Panc1 (cell line): ENCODE measurements around the gene ADAMTS9.

ENCODE experiments used
- CTCF ChIP-seq: fragments of 450-650 bp; IDR thresholded peaks from 2 replicates; pipeline ENCODE4 v1.5.1; 2017; ENCODE audit warnings: mild to moderate bottlenecking
- POLR2AphosphoS5 ChIP-seq: IDR thresholded peaks from 2 replicates; pipeline ENCODE4 v1.6.1; 2012; ENCODE audit warnings: mild to moderate bottlenecking, low read depth, low read length, moderate library complexity
- REST ChIP-seq, 2 experiments: IDR thresholded peaks; 2 replicates each; pipeline ENCODE4 v1.6.1; 2011 to 2012; ENCODE audit warnings: low read depth in 2 of 2, control low read depth in 1 of 2, low read length in 1 of 2, mild to moderate bottlenecking in 1 of 2, moderate library complexity in 1 of 2; ENCODE audit not compliant: insufficient read depth in 1 of 2
- SIN3A ChIP-seq: IDR thresholded peaks from 2 replicates; pipeline ENCODE4 v1.6.1; 2012; ENCODE audit warnings: low read depth, mild to moderate bottlenecking, low read length, moderate library complexity, borderline replicate concordance; ENCODE audit not compliant: insufficient read depth
- TCF7L2 ChIP-seq: IDR thresholded peaks from 2 replicates; pipeline ENCODE4 v1.6.1; 2011; ENCODE audit warnings: mild to moderate bottlenecking, low read depth, low read length, inconsistent platforms

DNA sequence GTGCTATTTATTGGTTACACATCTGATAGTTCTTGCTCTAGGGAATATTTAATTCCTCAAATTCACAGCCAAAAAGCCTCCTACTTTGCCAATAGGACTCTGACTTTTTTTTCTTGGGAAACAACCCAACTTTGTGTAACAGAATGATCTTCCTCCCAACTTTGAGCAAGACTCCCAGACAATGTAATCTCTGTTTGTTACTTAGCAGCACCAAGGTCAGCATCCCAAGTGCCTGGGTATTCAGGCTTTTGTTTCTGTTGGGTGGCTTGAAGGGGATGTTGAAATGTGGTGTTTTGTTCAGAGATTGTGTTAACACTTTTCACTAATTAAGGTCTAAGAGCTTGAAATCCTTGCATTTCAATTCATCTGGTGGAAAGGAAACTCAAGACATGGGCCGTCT lies 115.8 kb downstream of the ADAMTS9 start:
- TF ChIP-seq CTCF = no peak
- TF ChIP-seq POLR2AphosphoS5 = no peak
- no peak for TF ChIP-seq TCF7L2
- no peak for TF ChIP-seq SIN3A
- no peak for TF ChIP-seq REST (IDR thresholded peaks at IDR 0.05; ENCODE audit: insufficient read depth in 1 of 2, low read depth in 2 of 2, low read length in 1 of 2)
